HUES64 (cell line): ENCODE results near the gene SELENOO.
A peak's percentile ranks its signal among the peaks of the same experiment; 100 is the strongest.

Experiments used
- H3K27ac ChIP-seq: 2 replicates; pipeline ENCODE4 v1.7.0; 2013; ENCODE audit warnings: low read depth, low read length, inconsistent platforms
- H3K27me3 ChIP-seq: 2 replicates; pipeline ENCODE4 v1.6.1; 2013; ENCODE audit warnings: mild to moderate bottlenecking, low read length; ENCODE audit not compliant: insufficient read depth
- H3K36me3 ChIP-seq: 2 replicates; pipeline ENCODE4 v1.6.1; 2013; ENCODE audit warnings: mild to moderate bottlenecking, low read length; ENCODE audit not compliant: insufficient read depth
- H3K4me1 ChIP-seq: 2 replicates; pipeline ENCODE4 v1.6.1; 2013; ENCODE audit warnings: mild to moderate bottlenecking, low read length, moderate library complexity; ENCODE audit not compliant: insufficient read depth
- H3K4me3 ChIP-seq: 2 replicates; pipeline ENCODE4 v1.5.1; 2013; ENCODE audit warnings: mild to moderate bottlenecking, low read length, moderate library complexity
- H3K9ac ChIP-seq: 2 replicates; pipeline ENCODE4 v1.6.1; 2013; ENCODE audit warnings: mild to moderate bottlenecking, low read depth, low read length
- H3K9me3 ChIP-seq: 2 replicates; pipeline ENCODE4 v1.6.1; 2013; ENCODE audit warnings: low read depth, low read length; ENCODE audit not compliant: insufficient read depth
- WGBS: fragments of 150-250, 120-280 bp; methylation state at CpG from one replicate; pipeline ENCODE4 v1.1.7; 2013; ENCODE audit warnings: missing lambda C conversion rate; 5-methylcytosine and 5-hydroxymethylcytosine counted together

Gene SELENOO

GRCh38 chr22:50189184-50189848, 11.5 kb upstream of the SELENOO start:
- Histone ChIP-seq H3K9ac (no peak overlapping the region), H3K9me3 (no peaks in the 10 kb centered on the region), H3K4me3 (no peak overlapping the region), H3K4me1 (peaks cover 2% of the 10 kb centered on the region), H3K27ac (no peak overlapping the region), H3K36me3 (peaks cover 10% of the 10 kb centered on the region), H3K27me3 (peaks cover 12% of the 10 kb centered on the region)
- 95% methylated on average over 20 of the region's 20 CpGs for WGBS

- Histone ChIP-seq H3K9me3 (no peaks in the 10 kb centered on the region), H3K27ac (no peak overlapping the region), H3K27me3 (peaks cover 7% of the 10 kb centered on the region), H3K4me3 (no peak overlapping the region), H3K36me3 (peaks cover 15% of the 10 kb centered on the region), H3K4me1 (no peaks in the 10 kb centered on the region; the same call in 1 of the 2 replicates), H3K9ac (no peak overlapping the region; the same call in 1 of the 2 replicates)
- 89% methylated on average over 4 of the region's 4 CpGs for WGBS
These were observed 11.0 kb upstream of the SELENOO start for GRCh38 chr22:50189849-50190181.

- H3K4me3 ChIP-seq: peak overlapping the region; percentile 34
- H3K4me1 ChIP-seq: no peaks in the 10 kb centered on the region; the same call in 1 of the 2 replicates
- WGBS: 73% methylated on average over 43 of the region's 43 CpGs
- peaks cover 2% of the 10 kb centered on the region for H3K27me3 ChIP-seq
- 0 out of 2 replicates have a peak overlapping the region, but pooled peaks have one; percentile 41 for H3K27ac ChIP-seq
- no peaks in the 10 kb centered on the region for H3K9me3 ChIP-seq
- peaks cover 16% of the 10 kb centered on the region for H3K36me3 ChIP-seq
- peak overlapping the region; percentile 53 for H3K9ac ChIP-seq
These were observed 10.4 kb upstream of the SELENOO start for GRCh38 chr22:50190182-50190940.

DNA sequence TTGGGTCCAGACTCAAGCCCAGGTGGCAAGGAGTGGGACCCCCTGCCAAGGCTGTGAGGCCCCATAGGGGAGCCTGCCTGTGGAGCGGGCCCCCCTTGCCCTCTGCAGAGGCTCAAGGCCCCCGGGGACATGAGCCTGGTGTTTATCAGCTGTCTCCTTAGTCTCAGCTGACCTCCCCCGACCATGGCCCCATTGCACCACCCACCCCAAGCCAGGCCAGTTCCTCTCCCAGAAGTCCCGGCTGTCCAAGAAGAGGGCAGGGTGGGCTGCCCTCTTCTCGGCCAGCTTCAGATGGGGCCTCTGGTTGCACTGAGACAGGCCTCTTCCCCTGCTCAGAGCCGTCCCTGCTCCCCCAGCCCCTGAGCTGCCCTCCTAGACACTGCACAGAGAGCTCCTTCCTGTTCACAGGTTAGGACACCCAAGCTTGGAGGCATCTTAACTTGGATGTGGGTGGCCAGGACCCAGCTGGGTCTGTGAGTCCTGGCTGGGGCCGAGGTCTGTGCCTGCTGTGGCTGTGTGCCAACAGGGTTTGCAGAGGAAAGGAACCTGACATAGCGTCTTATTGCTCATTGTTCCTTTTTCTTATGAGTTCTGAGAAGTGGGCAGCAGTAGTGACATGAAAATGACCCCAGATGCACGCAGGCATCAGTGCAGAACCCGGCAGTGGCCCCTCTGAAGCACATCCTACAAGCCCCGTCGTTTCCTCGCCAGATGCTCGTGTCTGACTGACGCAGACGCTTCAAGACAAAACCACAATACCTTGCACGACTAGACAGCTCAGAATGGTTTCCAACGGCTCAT, 9.7 kb upstream of the SELENOO start:
- Histone ChIP-seq H3K27ac (0 out of 2 replicates have a peak overlapping the region, but pooled peaks have one; percentile 41), H3K27me3 (no peaks in the 10 kb centered on the region), H3K36me3 (peaks cover 20% of the 10 kb centered on the region), H3K4me1 (no peaks in the 10 kb centered on the region; the same call in 1 of the 2 replicates), H3K4me3 (no peak overlapping the region), H3K9me3 (no peaks in the 10 kb centered on the region), H3K9ac (peak overlapping the region; percentile 53; the same call in 1 of the 2 replicates)
- 94% methylated on average over 18 of the region's 18 CpGs for WGBS

- Histone ChIP-seq H3K4me1 (no peaks in the 10 kb centered on the region; the same call in 1 of the 2 replicates), H3K27me3 (no peaks in the 10 kb centered on the region), H3K9me3 (no peaks in the 10 kb centered on the region), H3K36me3 (peaks cover 25% of the 10 kb centered on the region), H3K4me3 (no peak overlapping the region), H3K9ac (no peak overlapping the region), H3K27ac (no peak overlapping the region)
- WGBS: 94% methylated on average over 25 of the region's 25 CpGs
These were observed 8.2 kb upstream of the SELENOO start for GRCh38 chr22:50192436-50193204.

DNA sequence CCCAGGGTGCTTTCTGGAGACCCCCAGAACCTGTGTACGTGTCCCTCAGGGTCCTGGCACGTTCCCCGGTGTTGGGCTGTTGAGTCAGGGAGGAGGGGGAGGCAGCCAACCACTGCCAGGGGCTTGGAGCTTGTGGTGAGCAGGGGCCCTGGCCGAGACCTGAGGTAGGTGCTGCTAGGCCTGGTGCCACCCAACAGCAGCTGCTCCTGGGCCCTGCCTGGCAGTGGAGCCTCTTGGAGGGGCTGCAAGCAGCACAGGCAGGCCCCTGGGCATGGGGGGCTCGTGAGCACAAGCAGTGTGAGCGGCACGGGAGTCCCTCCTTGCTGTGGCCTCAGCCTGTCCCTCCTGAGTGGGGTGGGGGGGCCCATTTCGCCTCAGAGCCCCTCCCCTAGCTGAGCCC, 7.2 kb upstream of the SELENOO start:
- peaks cover 29% of the 10 kb centered on the region for H3K36me3 ChIP-seq
- no peak overlapping the region for H3K27ac ChIP-seq
- H3K9me3 ChIP-seq: no peaks in the 10 kb centered on the region
- no peak overlapping the region for H3K4me3 ChIP-seq
- 92% methylated on average over 8 of the region's 8 CpGs for WGBS
- H3K4me1 ChIP-seq: no peaks in the 10 kb centered on the region; the same call in 1 of the 2 replicates
- no peaks in the 10 kb centered on the region for H3K27me3 ChIP-seq
- H3K9ac ChIP-seq: no peak overlapping the region

DNA sequence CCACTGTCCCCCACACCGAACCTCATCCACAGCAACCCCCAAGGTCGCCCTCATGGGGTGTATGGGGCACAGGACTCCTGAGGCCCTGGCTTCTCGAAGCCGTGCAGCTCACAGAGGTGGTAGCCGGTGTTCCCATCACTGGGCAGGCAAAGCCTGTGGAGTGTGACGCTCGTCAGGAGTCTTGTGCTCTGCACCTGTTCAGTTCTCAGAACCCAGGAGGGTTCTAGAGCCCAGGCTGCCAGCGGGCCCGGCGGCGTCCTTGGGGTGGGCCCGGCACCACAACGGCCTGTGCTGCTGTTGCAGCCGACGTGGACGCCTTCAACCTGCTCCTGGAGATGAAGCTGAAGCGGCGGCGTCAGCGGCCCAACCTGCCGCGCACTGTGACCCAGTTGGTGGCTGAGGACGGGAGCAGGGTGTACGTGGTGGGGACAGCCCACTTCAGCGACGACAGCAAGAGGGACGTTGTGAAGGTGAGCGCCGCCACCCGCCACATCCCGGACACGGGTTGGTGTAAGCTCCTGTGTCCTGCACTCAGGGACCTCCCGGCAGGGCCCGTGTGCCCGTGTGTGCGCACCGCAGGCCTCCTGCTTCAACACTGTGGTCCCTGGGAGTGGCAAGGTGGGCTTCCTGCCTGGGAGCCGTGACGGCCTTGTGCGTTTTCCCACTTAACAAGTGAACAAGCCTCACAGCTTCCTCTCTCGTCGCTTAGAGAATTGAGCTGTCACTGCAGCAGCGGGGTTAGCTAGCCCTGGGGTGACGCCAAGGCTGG, 6.6 kb upstream of the SELENOO start:
- Histone ChIP-seq H3K27ac (no peak overlapping the region), H3K9me3 (no peaks in the 10 kb centered on the region), H3K9ac (no peak overlapping the region), H3K4me1 (no peaks in the 10 kb centered on the region; the same call in 1 of the 2 replicates), H3K36me3 (peaks cover 31% of the 10 kb centered on the region), H3K27me3 (no peaks in the 10 kb centered on the region), H3K4me3 (no peak overlapping the region)
- 95% methylated on average over 44 of the region's 44 CpGs for WGBS

GRCh38 chr22:50196256-50196655, 4.6 kb upstream of the SELENOO start:
- Histone ChIP-seq H3K9ac (no peak overlapping the region), H3K9me3 (no peaks in the 10 kb centered on the region), H3K36me3 (peaks cover 31% of the 10 kb centered on the region), H3K27ac (no peak overlapping the region), H3K4me1 (no peaks in the 10 kb centered on the region), H3K4me3 (no peak overlapping the region), H3K27me3 (no peaks in the 10 kb centered on the region)
- 95% methylated on average over 18 of the region's 18 CpGs for WGBS

- Histone ChIP-seq H3K36me3 (peaks cover 31% of the 10 kb centered on the region), H3K4me1 (no peaks in the 10 kb centered on the region), H3K27ac (no peak overlapping the region), H3K27me3 (peaks cover 6% of the 10 kb centered on the region), H3K9me3 (no peaks in the 10 kb centered on the region), H3K4me3 (no peak overlapping the region), H3K9ac (no peak overlapping the region)
- 93% methylated on average over 23 of the region's 23 CpGs for WGBS
These were observed 3.6 kb upstream of the SELENOO start for GRCh38 chr22:50197000-50197800.
